Activated T-cell treated with anti-CD3 and anti-CD28 coated beads, Interleukin-2, amount 50 U/mL, for 4 hours (primary cell): ENCODE results near the gene UBL5. TPM values are rescaled to one million over a fixed set of nuclear protein-coding genes. Genes with fewer than 3 reads are reported as not detected.
"Not testable (repeated sequence)": the region's sequence is repeated elsewhere in the genome, so short reads cannot be mapped to it uniquely, and the experiment has no call there.

ENCODE experiments used
- ATAC-seq, 2 donors: fragments of 200-7000 bp; cut with Tn5 transposase; one replicate each; pipeline ENCODE4 v1.10.0; 2021
- DNase-seq: peaks from one replicate; pipeline ENCODE4 v3.0.0-alpha.2; 2020
- H3K27me3 Mint-ChIP-seq: one replicate; pipeline ENCODE4 v1.8.0; 2021; ENCODE audit warnings: low read depth, mixed read lengths
- H3K36me3 Mint-ChIP-seq: one replicate; pipeline ENCODE4 v1.8.0; 2022; ENCODE audit warnings: mixed read lengths; ENCODE audit not compliant: insufficient read depth
- H3K4me1 Mint-ChIP-seq: one replicate; pipeline ENCODE4 v1.8.0; 2021; ENCODE audit warnings: low read depth, mixed read lengths
- H3K4me3 Mint-ChIP-seq: one replicate; pipeline ENCODE4 v1.8.0; 2021; ENCODE audit warnings: mild to moderate bottlenecking, moderate library complexity, mixed read lengths
- H3K9me3 Mint-ChIP-seq: one replicate; pipeline ENCODE4 v1.8.0; 2021; ENCODE audit warnings: mixed read lengths
- total RNA-seq, 3 donors: library from RNA; stranded (reverse); gene quantifications; one replicate each; pipeline ENCODE4 v1.2.1, GENCODE V29; 2021

The UBL5 gene
- total RNA-seq, 3 donors from 2014 or later, result 323 to 345 (median 343) TPM

GRCh38 chr19:9834726-9835506 lies 7.2 kb downstream of the UBL5 start, which contains the start of gene PIN1:
TSS of gene PIN1 (plus strand) at chr19:9835318. CDS start at chr19:9835345, 27 bp downstream.
- H3K4me3 Mint-ChIP-seq, result peak within 1 kb of the TSS; percentile 90
- H3K9me3 Mint-ChIP-seq, result no peaks in the 10 kb centered on the region
- peaks cover 5% of the 10 kb centered on the region for H3K36me3 Mint-ChIP-seq
- peak; percentile 98 for ATAC-seq
- no peaks in the 10 kb centered on the region for H3K27me3 Mint-ChIP-seq
- peaks cover 15% of the 10 kb centered on the region for H3K4me1 Mint-ChIP-seq
- peak; percentile 99 for DNase-seq

GRCh38 chr19:9835507-9835949 lies 7.8 kb downstream of the UBL5 start:
- no peaks in the 10 kb centered on the region for H3K9me3 Mint-ChIP-seq
- ATAC-seq, result peak; percentile 2 to 11
- H3K4me3 Mint-ChIP-seq, result peak overlapping the region; percentile 90

DNA sequence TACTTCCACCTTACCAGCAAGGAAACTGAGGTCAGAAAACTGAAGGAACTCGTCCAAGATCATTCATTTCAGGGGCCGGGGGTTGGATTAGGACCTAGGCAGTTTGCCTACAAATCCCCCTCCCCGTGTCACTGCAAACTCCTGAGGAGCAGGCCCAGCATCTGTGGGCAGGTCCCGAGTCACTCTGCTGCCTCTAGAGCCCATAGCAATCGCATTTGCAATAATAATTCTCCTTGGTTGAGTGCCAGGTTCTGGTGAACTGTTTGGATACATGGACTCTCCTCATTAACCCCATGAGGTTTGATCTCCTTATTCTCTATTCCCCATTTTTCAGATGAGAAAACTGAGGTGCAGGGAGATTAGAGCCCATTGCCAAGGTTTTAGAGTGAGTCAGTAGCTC lies 8.3 kb downstream of the UBL5 start:
- ATAC-seq, result no peak
- Mint-ChIP-seq H3K9me3 (no peaks in the 10 kb centered on the region), H3K4me1 (peaks cover 15% of the 10 kb centered on the region), H3K27me3 (no peaks in the 10 kb centered on the region), H3K4me3 (peak overlapping the region; percentile 90), H3K36me3 (peaks cover 6% of the 10 kb centered on the region)
- no peak for DNase-seq

More at GRCh38 chr19:9835507-9835949, 7.8 kb downstream of the UBL5 start:
- Mint-ChIP-seq H3K36me3 (peaks cover 3% of the 10 kb centered on the region), H3K4me1 (peaks cover 15% of the 10 kb centered on the region), H3K27me3 (no peaks in the 10 kb centered on the region)
- DNase-seq, result no peak

GRCh38 chr19:9838324-9838723 lies 10.6 kb downstream of the UBL5 start:
- no peaks in the 10 kb centered on the region for H3K27me3 Mint-ChIP-seq
- H3K9me3 Mint-ChIP-seq, result no peaks in the 10 kb centered on the region
- ATAC-seq (no peak), DNase-seq (no peak)
- no peak overlapping the region for H3K4me3 Mint-ChIP-seq
- H3K36me3 Mint-ChIP-seq, result peaks cover 24% of the 10 kb centered on the region
- peaks cover 18% of the 10 kb centered on the region for H3K4me1 Mint-ChIP-seq

DNA sequence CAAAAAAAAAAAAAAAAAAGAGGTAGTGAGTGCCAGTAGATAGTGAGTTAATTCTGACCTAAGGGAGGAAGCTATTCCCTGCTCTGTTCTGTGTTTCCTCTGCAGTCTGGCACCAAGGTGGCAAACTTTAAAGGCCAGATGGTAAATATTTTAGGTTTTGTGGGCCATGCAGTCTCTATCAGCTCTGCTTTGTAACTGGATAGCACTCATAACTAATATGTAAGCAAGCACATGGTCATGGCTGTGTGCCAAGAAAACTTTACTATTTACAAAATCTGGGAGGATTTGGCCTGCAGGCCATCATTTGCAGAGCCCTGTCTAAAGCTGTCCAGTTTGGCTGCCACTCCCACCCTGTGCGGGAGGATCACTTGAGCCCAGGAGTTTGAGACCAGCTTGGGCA lies 11.7 kb downstream of the UBL5 start:
- Mint-ChIP-seq H3K27me3 (no peaks in the 10 kb centered on the region), H3K4me3 (no peak overlapping the region), H3K36me3 (peaks cover 32% of the 10 kb centered on the region), H3K4me1 (peaks cover 18% of the 10 kb centered on the region), H3K9me3 (no peaks in the 10 kb centered on the region)
- DNase-seq (no peak), ATAC-seq (no peak)

- DNase-seq (no peak), ATAC-seq (no peak)
- H3K4me1 Mint-ChIP-seq, result peaks cover 23% of the 10 kb centered on the region
- no peaks in the 10 kb centered on the region for H3K27me3 Mint-ChIP-seq
- peaks cover 39% of the 10 kb centered on the region for H3K36me3 Mint-ChIP-seq
- no peak overlapping the region for H3K4me3 Mint-ChIP-seq
- H3K9me3 Mint-ChIP-seq, result no peaks in the 10 kb centered on the region
Observed at GRCh38 chr19:9842834-9843625, 15.3 kb downstream of the UBL5 start.

- DNase-seq, H3K27me3 Mint-ChIP-seq, ATAC-seq, H3K9me3 Mint-ChIP-seq, H3K4me3 Mint-ChIP-seq: not testable (repeated sequence)
- Mint-ChIP-seq H3K4me1 (peaks cover 22% of the 10 kb centered on the region), H3K36me3 (peaks cover 39% of the 10 kb centered on the region)
Observed at GRCh38 chr19:9843626-9844273, 16.0 kb downstream of the UBL5 start.

DNA sequence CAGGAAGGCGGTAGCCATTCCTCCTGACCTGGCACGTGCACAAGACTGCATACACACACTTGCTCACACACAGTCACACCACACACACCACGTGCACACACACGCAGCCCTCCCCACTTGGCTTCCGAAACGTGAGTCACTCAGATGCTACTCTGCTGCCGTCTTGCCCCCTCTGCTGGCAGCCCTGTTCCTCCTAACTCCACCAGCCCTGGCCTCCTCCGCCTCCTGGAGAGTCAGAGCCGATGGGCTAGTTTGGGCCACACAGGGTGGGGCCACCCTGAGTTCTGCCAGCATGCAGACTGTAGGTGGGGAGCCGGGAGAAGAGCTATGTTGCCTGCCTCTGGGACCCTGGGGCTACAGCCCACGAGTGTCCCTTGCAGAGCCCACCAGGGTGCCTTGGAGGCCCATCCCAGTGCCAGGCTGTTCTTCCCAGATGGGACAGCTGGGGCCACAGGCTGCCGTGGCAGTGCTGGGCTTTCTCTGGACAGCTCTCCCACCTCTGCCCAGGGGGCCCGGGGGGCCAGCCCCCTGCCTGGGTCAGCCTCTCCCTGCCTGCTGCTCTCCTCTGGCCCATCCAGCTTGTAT lies 19.5 kb downstream of the UBL5 start:
- DNase-seq (peak; percentile 52), ATAC-seq (peak; percentile 84 to 96)
- H3K36me3 Mint-ChIP-seq, result peaks cover 23% of the 10 kb centered on the region
- no peaks in the 10 kb centered on the region for H3K27me3 Mint-ChIP-seq
- H3K4me1 Mint-ChIP-seq, result peaks cover 17% of the 10 kb centered on the region
- H3K9me3 Mint-ChIP-seq, result no peaks in the 10 kb centered on the region
- no peak overlapping the region for H3K4me3 Mint-ChIP-seq

GRCh38 chr19:9848060-9848459 lies 20.3 kb downstream of the UBL5 start:
- H3K4me1 Mint-ChIP-seq, result peaks cover 20% of the 10 kb centered on the region
- peaks cover 19% of the 10 kb centered on the region for H3K36me3 Mint-ChIP-seq
- peak in 1 of 2 donors; percentile 46 for ATAC-seq
- peak; percentile 45 for DNase-seq
- no peaks in the 10 kb centered on the region for H3K9me3 Mint-ChIP-seq
- no peak overlapping the region for H3K4me3 Mint-ChIP-seq
- H3K27me3 Mint-ChIP-seq, result no peaks in the 10 kb centered on the region

DNA sequence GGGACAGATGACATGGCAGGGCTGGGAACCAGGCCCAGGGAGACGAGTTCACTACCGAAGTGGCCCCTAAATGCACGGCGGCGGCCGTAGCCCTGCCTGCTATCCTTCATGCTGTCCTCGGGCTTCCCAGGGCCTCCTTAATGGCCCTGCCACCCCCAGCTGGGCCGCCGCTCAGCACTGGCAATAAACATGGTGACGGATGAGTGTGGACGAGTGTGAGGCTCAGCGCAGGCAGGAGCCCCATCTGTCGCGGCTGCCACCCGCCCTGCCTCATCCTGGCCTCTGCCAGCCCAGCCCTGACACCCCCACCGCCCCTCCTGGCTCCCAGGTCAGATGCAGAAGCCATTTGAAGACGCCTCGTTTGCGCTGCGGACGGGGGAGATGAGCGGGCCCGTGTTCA lies 21.0 kb downstream of the UBL5 start:
- H3K4me3 Mint-ChIP-seq, result no peak overlapping the region

DNA sequence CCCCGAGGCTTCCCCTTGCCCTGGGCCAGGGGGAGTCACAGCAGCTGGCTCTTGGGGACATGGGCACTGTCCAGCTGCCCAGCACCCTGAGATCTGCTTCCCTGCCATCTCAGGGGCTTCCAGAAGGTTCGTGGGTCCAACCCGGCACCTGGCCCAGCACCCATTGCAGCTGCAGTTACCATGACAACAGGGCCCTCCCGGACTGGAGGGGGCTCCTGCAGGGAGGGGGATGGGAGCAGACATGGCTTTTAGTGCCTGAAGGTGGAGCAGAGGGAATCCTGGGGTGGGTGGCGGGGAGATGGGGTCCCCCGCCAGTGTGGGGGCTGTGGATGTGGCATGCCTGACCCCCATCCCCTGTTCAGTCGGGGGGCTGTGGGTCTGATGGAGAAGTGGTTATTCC lies 22.1 kb downstream of the UBL5 start:
- no peaks in the 10 kb centered on the region for H3K9me3 Mint-ChIP-seq

More for the DNA sequence above, 21.0 kb downstream of the UBL5 start:
- H3K4me1 Mint-ChIP-seq, result peaks cover 23% of the 10 kb centered on the region
- DNase-seq (no peak), ATAC-seq (no peak)
- no peaks in the 10 kb centered on the region for H3K9me3 Mint-ChIP-seq
- H3K27me3 Mint-ChIP-seq, result no peaks in the 10 kb centered on the region
- peaks cover 13% of the 10 kb centered on the region for H3K36me3 Mint-ChIP-seq

DNA sequence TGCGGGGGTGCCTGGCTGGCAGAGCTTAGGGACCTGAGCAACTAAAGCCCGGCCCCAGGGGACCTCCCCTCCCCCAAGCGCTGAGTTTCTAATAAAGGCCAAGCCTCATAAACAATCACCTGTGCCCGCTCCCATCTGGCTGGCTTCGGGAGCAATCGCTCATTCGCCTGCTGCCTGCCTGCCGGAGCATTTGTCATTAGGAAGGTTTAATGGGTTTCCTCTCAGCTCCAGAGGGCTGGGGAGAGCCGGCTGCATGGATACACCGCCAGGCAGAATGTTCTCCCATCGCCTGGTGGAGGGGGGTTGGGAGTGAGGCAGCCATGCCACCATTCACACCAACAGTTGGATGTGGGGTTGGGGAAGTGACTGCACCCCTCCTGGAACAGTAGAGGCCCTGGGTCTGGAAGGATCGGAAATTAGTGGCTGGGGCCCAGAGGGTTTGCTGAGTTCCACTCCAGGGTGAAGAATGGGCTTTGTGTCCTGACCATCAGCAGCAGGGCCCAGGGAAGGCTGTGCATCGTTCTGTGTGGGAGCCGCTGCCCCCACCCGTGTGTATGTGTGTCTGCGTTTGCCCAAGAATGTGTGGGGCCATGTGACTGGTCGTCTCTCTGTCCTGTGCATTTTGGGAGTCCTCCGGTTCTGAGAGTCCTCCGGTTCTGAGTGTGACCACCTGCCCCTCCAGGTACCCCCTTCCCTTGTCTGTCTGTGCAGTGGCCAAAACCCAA lies 22.7 kb downstream of the UBL5 start:
- H3K9me3 Mint-ChIP-seq, result no peaks in the 10 kb centered on the region
- no peaks in the 10 kb centered on the region for H3K27me3 Mint-ChIP-seq
- ATAC-seq (no peak), DNase-seq (no peak)
- H3K4me3 Mint-ChIP-seq, result no peak overlapping the region
- peaks cover 25% of the 10 kb centered on the region for H3K4me1 Mint-ChIP-seq
- H3K36me3 Mint-ChIP-seq, result peaks cover 8% of the 10 kb centered on the region

More for the DNA sequence above, 22.1 kb downstream of the UBL5 start:
- no peaks in the 10 kb centered on the region for H3K27me3 Mint-ChIP-seq
- peaks cover 26% of the 10 kb centered on the region for H3K4me1 Mint-ChIP-seq
- ATAC-seq (no peak), DNase-seq (no peak)
- H3K4me3 Mint-ChIP-seq, result no peak overlapping the region
- peaks cover 9% of the 10 kb centered on the region for H3K36me3 Mint-ChIP-seq

- Mint-ChIP-seq H3K27me3 (no peaks in the 10 kb centered on the region), H3K36me3 (peaks cover 5% of the 10 kb centered on the region), H3K4me3 (no peak overlapping the region), H3K9me3 (no peaks in the 10 kb centered on the region), H3K4me1 (peaks cover 41% of the 10 kb centered on the region)
- no peak for ATAC-seq
- DNase-seq, result no peak
Observed at GRCh38 chr19:9854282-9854846, 26.6 kb downstream of the UBL5 start.
